HepG2 (cell line): Measurements from ENCODE around the gene CYP4B1. TPM values are rescaled to one million over a fixed set of nuclear protein-coding genes. Genes with fewer than 3 reads are reported as not detected.

ENCODE experiments used
- ATAC-seq: fragments of 200-7000 bp; cut with Tn5 transposase; 3 replicates; pipeline ENCODE4 v1.9.1; 2020; ENCODE audit warnings: mild to moderate bottlenecking, moderate library complexity
- BruUV-seq: library from RNA; stranded (reverse); fragments of 400-500 nt; replicated peaks from 2 replicates; lab custom pipeline; 2021; lab: Mats Ljungman, UMichigan
- CTCF ChIA-PET: fragments of 300-600 bp; formaldehyde crosslinking; extraction: SDS; loops from one replicate; lab custom pipeline; 2021; ENCODE audit warnings: low total read pairs, inconsistent platforms, low intra/inter-chr PET ratio; lab: Yijun Ruan, JAX
- POLR2A ChIA-PET: fragments of 350-600 bp; sonication (Branson Sonifier 250); formaldehyde crosslinking; loops from one replicate; lab custom pipeline; 2020; ENCODE audit warnings: antibody characterized with exemption, inconsistent platforms; lab: Yijun Ruan, JAX
- DNase-seq: peaks from one replicate; pipeline ENCODE4 v3.0.0-alpha.2; 2015; ENCODE audit warnings: low spot score
- FAIRE-seq: peaks from 3 replicates; lab custom pipeline; 2011; peaks lifted over from hg19 to GRCh38; lab: Jason Lieb, UNC
- H2AFZ ChIP-seq: one replicate; pipeline ENCODE4 v1.6.1; 2011; ENCODE audit warnings: low read length, inconsistent platforms
- H3K27ac ChIP-seq: fragments of 300-600 bp; 3 replicates; pipeline ENCODE4 v1.8.0; 2011; ENCODE audit warnings: mixed run types, mild to moderate bottlenecking, mixed read lengths, low read length, inconsistent platforms; ENCODE audit not compliant: insufficient read depth; ENCODE audit errors: extremely low read length
- H3K27me3 ChIP-seq, 2 experiments: fragments of 200-600 bp in 1 of 2; 2 replicates in 1 of 2; 3 replicates in 1 of 2; pipeline versions ENCODE4 v1.6.0 to v1.8.0; 2011; ENCODE audit warnings: low read length in 2 of 2, mild to moderate bottlenecking in 2 of 2, moderate library complexity in 2 of 2, inconsistent platforms in 1 of 2; ENCODE audit not compliant: insufficient read depth in 2 of 2, control insufficient read depth in 1 of 2
- H3K36me3 ChIP-seq, 2 experiments: fragments of 200-600 bp in 1 of 2; replicated peaks in 1 of 2; 2 replicates in 1 of 2; 3 replicates in 1 of 2; pipeline versions ENCODE4 v1.5.1 to v1.8.0; 2011; ENCODE audit warnings: low read length in 2 of 2, inconsistent platforms in 1 of 2; ENCODE audit not compliant: insufficient read depth in 2 of 2, control insufficient read depth in 1 of 2
- H3K4me1 ChIP-seq: 2 replicates; pipeline ENCODE4 v1.5.1; 2012; ENCODE audit warnings: low read length, inconsistent platforms; ENCODE audit not compliant: insufficient read depth
- H3K4me2 ChIP-seq: 2 replicates; pipeline ENCODE4 v1.6.0; 2011; ENCODE audit warnings: low read depth, low read length, inconsistent platforms
- H3K4me3 ChIP-seq, 3 experiments: fragments of 200-600 bp in 1 of 3; sonication (generic), shearing (Covaris generic) in 1 of 3; replicated peaks in 1 of 3; 2 replicates each; pipeline ENCODE4 v1.5.1; 2011 to 2016; ENCODE audit warnings: low read length in 3 of 3, inconsistent platforms in 2 of 3, low read depth in 2 of 3, mild to moderate bottlenecking in 2 of 3, control low read depth in 1 of 3, mixed read lengths in 1 of 3; ENCODE audit not compliant: insufficient read depth in 1 of 3
- H3K79me2 ChIP-seq: one replicate; pipeline ENCODE4 v1.6.1; 2011; ENCODE audit warnings: low read length, inconsistent platforms; ENCODE audit not compliant: insufficient read depth
- H3K9ac ChIP-seq: 2 replicates; pipeline ENCODE4 v1.6.0; 2011; ENCODE audit warnings: mild to moderate bottlenecking, low read depth, low read length, inconsistent platforms; ENCODE audit not compliant: insufficient read depth
- H3K9me3 ChIP-seq: 2 replicates; pipeline ENCODE4 v1.5.1; 2012; ENCODE audit warnings: mild to moderate bottlenecking, low read length
- H4K20me1 ChIP-seq: 2 replicates; pipeline ENCODE4 v1.6.0; 2011; ENCODE audit warnings: inconsistent platforms, mild to moderate bottlenecking, low read length, moderate library complexity; ENCODE audit not compliant: insufficient read depth
- HNRNPUL1 ChIP-seq: fragments of 200-400 bp; formaldehyde crosslinking; IDR thresholded peaks from 2 replicates; pipeline ENCODE4 v1.6.1; 2017; ENCODE audit warnings: low read depth, mild to moderate bottlenecking, low read length, moderate library complexity
- ZNF577 ChIP-seq: sonication (generic); formaldehyde crosslinking; IDR thresholded peaks from 2 replicates; pipeline ENCODE4 v1.4.0; 2020; ENCODE audit warnings: mild to moderate bottlenecking, low read depth, missing genetic modification reagents, borderline replicate concordance
- WGBS: methylation state at CpG from one replicate; pipeline ENCODE4 v1.1.6; 2017; ENCODE audit warnings: low lambda C conversion rate; 5-methylcytosine and 5-hydroxymethylcytosine counted together
- in situ Hi-C: cut with HindIII; loops from 2 replicates; pipeline ENCODE4 v1.10.0; 2017; ENCODE audit warnings: low pct_unique_long_range_greater_than_20kb; ENCODE audit not compliant: extremely low pct_ligation_motif_present
- intact Hi-C: fragments of 100-400 bp; cut with micrococcal nuclease; formaldehyde crosslinking; loops from one replicate; pipeline ENCODE4 v1.10.0; 2022; ENCODE audit not compliant: unreplicated experiment
- polyA plus RNA-seq, 8 experiments: library from polyadenylated mRNA; depleted of rRNA in 3 of 8; stranded (reverse) in 7 of 8; unstranded in 1 of 8; fragments of >200 nt; fragmentation: Illumina TruSeq in 4 of 8; extraction: Trizol in 4 of 8; gene quantifications; 2 replicates each; pipeline versions ENCODE4 v1.2.1 to v1.2.3, GENCODE V29; 2011 to 2016; ENCODE audit warnings: low read depth in 4 of 8, missing spikeins in 1 of 8, mixed read lengths in 1 of 8; ENCODE audit not compliant: insufficient read depth in 1 of 8
- total RNA-seq, 5 experiments: library from RNA; depleted of rRNA; stranded (reverse); fragments of >200 nt; fragmentation: Illumina TruSeq; extraction: Trizol; gene quantifications; 2 replicates each; pipeline ENCODE4 v1.2.3, GENCODE V29; 2016; ENCODE audit warnings: low read depth in 1 of 5
- TF ChIP-seq, protein P1 (sequence below): sonication (generic); formaldehyde crosslinking; IDR thresholded peaks from 2 replicates; pipeline ENCODE4 v1.9.0; 2021; ENCODE audit warnings: missing genetic modification reagents, borderline replicate concordance
- TF ChIP-seq, protein P2 (sequence below): sonication (generic); formaldehyde crosslinking; IDR thresholded peaks from 2 replicates; pipeline ENCODE4 v1.8.1; 2023; ENCODE audit warnings: mild to moderate bottlenecking, missing genetic modification reagents, borderline replicate concordance
- TF ChIP-seq, protein P3 (sequence below): sonication (generic); formaldehyde crosslinking; IDR thresholded peaks from 2 replicates; pipeline ENCODE4 v1.4.0; 2020; ENCODE audit warnings: low read depth, missing genetic modification reagents

The CYP4B1 gene
- total and polyA plus RNA-seq, 2 of the 13 experiments (the other 11 are each of a cell fraction or from before 2014, with no cell fraction given), result 0.03 TPM; not detected in 1

DNA sequence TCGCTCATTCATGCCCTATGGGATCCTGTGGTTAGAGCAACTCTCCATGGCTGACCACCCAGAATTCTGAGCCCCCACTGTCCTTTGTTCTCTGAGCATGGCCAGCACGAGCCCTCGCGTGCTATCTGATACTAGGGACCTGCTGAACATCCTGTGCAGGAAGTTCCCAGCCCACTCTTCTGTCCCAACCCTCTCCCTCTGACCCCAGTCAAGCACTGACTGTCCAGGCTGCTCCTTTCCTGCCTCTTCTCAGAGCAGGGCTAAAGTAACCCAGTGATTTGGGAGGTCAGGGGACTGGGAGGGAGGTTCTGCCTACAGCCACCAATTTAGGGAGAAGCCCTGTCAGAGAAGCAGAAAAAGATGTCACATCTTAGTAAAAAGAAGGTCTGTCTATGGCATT lies 21.2 kb downstream of the CYP4B1 start:
- no peak for FAIRE-seq
- POLR2A ChIA-PET, result no interaction called here

More for the DNA sequence above, 21.2 kb downstream of the CYP4B1 start:
- DNase-seq (no peak), ATAC-seq (no peak)
- no peak overlapping the region for H3K4me2 ChIP-seq
- BruUV-seq, result no TSS peak
- CTCF ChIA-PET, result no interaction called here
- no peak overlapping the region for H3K9ac ChIP-seq
- in situ Hi-C loops (no loop called here), intact Hi-C loops (no loop called here)
- TF ChIP-seq ZNF577 (CRISPR knock-in tag) (no peak), HNRNPUL1 (no peak)
- TF ChIP-seq, protein P1, sequence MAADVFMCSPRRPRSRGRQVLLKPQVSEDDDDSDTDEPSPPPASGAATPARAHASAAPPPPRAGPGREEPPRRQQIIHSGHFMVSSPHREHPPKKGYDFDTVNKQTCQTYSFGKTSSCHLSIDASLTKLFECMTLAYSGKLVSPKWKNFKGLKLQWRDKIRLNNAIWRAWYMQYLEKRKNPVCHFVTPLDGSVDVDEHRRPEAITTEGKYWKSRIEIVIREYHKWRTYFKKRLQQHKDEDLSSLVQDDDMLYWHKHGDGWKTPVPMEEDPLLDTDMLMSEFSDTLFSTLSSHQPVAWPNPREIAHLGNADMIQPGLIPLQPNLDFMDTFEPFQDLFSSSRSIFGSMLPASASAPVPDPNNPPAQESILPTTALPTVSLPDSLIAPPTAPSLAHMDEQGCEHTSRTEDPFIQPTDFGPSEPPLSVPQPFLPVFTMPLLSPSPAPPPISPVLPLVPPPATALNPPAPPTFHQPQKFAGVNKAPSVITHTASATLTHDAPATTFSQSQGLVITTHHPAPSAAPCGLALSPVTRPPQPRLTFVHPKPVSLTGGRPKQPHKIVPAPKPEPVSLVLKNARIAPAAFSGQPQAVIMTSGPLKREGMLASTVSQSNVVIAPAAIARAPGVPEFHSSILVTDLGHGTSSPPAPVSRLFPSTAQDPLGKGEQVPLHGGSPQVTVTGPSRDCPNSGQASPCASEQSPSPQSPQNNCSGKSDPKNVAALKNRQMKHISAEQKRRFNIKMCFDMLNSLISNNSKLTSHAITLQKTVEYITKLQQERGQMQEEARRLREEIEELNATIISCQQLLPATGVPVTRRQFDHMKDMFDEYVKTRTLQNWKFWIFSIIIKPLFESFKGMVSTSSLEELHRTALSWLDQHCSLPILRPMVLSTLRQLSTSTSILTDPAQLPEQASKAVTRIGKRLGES (CRISPR knock-in tag), result no peak
- TF ChIP-seq, protein P2, sequence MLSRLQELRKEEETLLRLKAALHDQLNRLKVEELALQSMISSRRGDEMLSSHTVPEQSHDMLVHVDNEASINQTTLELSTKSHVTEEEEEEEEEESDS, result no peak
- TF ChIP-seq, protein P3, sequence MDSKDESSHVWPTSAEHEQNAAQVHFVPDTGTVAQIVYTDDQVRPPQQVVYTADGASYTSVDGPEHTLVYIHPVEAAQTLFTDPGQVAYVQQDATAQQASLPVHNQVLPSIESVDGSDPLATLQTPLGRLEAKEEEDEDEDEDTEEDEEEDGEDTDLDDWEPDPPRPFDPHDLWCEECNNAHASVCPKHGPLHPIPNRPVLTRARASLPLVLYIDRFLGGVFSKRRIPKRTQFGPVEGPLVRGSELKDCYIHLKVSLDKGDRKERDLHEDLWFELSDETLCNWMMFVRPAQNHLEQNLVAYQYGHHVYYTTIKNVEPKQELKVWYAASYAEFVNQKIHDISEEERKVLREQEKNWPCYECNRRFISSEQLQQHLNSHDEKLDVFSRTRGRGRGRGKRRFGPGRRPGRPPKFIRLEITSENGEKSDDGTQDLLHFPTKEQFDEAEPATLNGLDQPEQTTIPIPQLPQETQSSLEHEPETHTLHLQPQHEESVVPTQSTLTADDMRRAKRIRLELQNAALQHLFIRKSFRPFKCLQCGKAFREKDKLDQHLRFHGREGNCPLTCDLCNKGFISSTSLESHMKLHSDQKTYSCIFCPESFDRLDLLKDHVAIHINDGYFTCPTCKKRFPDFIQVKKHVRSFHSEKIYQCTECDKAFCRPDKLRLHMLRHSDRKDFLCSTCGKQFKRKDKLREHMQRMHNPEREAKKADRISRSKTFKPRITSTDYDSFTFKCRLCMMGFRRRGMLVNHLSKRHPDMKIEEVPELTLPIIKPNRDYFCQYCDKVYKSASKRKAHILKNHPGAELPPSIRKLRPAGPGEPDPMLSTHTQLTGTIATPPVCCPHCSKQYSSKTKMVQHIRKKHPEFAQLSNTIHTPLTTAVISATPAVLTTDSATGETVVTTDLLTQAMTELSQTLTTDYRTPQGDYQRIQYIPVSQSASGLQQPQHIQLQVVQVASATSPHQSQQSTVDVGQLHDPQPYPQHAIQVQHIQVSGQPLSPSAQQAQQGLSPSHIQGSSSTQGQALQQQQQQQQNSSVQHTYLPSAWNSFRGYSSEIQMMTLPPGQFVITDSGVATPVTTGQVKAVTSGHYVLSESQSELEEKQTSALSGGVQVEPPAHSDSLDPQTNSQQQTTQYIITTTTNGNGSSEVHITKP, result no peak
- no peaks in the 10 kb centered on the region for H3K27me3 ChIP-seq
- no peaks in the 10 kb centered on the region for H3K4me1 ChIP-seq
- H3K79me2 ChIP-seq, result no peaks in the 10 kb centered on the region
- 0% methylated on average over 3 of the region's 4 CpGs for WGBS
- no peak overlapping the region for H2AFZ ChIP-seq
- no peak overlapping the region for H3K27ac ChIP-seq
- no peak overlapping the region for H3K4me3 ChIP-seq
- H3K36me3 ChIP-seq, result no peaks in the 10 kb centered on the region
- no peaks in the 10 kb centered on the region for H3K9me3 ChIP-seq
- H4K20me1 ChIP-seq, result no peaks in the 10 kb centered on the region
